B cell (primary cell): ENCODE measurements around the gene NOC4L.

Experiments
- CTCF ChIP-seq: fragments of 200-600 bp; IDR thresholded peaks from one replicate; pipeline ENCODE4 v1.8.0; 2022; ENCODE audit warnings: antibody characterized with exemption, mild to moderate bottlenecking
- EZH2 ChIP-seq: IDR thresholded peaks from 2 replicates; pipeline ENCODE4 v1.6.1; 2012; ENCODE audit warnings: borderline replicate concordance, low read depth, mild to moderate bottlenecking, moderate library complexity, low read length; ENCODE audit not compliant: insufficient read depth, poor library complexity, severe bottlenecking

GRCh38 chr12:132179431-132180362, 35.4 kb downstream of the NOC4L start:
- TF ChIP-seq CTCF: no peak
- TF ChIP-seq EZH2: no peak
